Stomach smooth muscle (tissue), 2 donors: ENCODE results near the gene KLHL29.
A peak's percentile ranks its signal among the peaks of the same experiment; 100 is the strongest.

ENCODE experiments used
- H3K27ac ChIP-seq: one replicate; pipeline ENCODE4 v1.7.0; 2013; ENCODE audit warnings: mild to moderate bottlenecking, low read length, inconsistent platforms
- H3K27me3 ChIP-seq, 2 donors: one replicate each; pipeline ENCODE4 v1.7.0; 2013; ENCODE audit warnings: low read length in 2 of 2; ENCODE audit not compliant: insufficient read depth in 2 of 2, control insufficient read depth in 1 of 2
- H3K36me3 ChIP-seq, 2 donors: one replicate each; pipeline ENCODE4 v1.7.0; 2013; ENCODE audit warnings: low read length in 2 of 2; ENCODE audit not compliant: control insufficient read depth in 2 of 2, insufficient read depth in 2 of 2
- H3K4me1 ChIP-seq: one replicate; pipeline ENCODE4 v1.7.0; 2013; ENCODE audit warnings: low read length; ENCODE audit not compliant: control insufficient read depth, insufficient read depth
- H3K4me3 ChIP-seq, 2 donors: one replicate each; pipeline ENCODE4 v1.7.0; 2013; ENCODE audit warnings: low read length in 2 of 2
- H3K9ac ChIP-seq, 2 donors: one replicate each; pipeline ENCODE4 v1.7.0; 2013; ENCODE audit warnings: low read length in 2 of 2, mild to moderate bottlenecking in 1 of 2
- H3K9me3 ChIP-seq, 2 donors: one replicate each; pipeline ENCODE4 v1.7.0; 2013; ENCODE audit warnings: low read length in 2 of 2; ENCODE audit not compliant: control insufficient read depth in 2 of 2
- donor health status: healthy.
- donor health status: Pancreatic carcinoma.

Gene KLHL29

DNA sequence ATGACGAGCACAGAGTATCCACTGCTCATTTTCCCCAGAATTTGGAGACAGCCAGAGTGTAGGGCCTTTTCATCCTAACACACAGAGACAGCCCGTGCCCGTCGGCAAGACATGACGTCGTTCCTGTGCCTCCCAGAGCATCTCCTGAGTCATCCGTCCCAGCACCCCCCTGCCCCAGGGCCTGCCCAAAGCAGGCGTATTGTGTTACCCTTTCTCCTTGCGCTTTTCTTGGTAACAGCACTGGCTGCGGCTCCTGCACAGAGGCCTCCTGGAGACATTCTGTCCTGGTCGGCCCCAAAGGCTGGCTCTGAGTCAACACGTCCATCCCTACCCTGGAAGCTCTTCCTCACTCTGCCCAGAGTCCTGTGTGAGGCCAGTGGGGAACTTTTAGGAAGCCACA, 217.1 kb downstream of the KLHL29 start:
- H3K9me3 ChIP-seq = peaks cover 0 to 6% of the 10 kb centered on the region in 2 donors
- H3K36me3 ChIP-seq = no peaks in the 10 kb centered on the region
- no peaks in the 10 kb centered on the region for H3K27me3 ChIP-seq
- no peak overlapping the region for H3K4me3 ChIP-seq
- peak overlapping the region; percentile 75 to 80 for H3K9ac ChIP-seq
- peak overlapping the region; percentile 97 for H3K27ac ChIP-seq
- H3K4me1 ChIP-seq = peaks cover 56% of the 10 kb centered on the region

DNA sequence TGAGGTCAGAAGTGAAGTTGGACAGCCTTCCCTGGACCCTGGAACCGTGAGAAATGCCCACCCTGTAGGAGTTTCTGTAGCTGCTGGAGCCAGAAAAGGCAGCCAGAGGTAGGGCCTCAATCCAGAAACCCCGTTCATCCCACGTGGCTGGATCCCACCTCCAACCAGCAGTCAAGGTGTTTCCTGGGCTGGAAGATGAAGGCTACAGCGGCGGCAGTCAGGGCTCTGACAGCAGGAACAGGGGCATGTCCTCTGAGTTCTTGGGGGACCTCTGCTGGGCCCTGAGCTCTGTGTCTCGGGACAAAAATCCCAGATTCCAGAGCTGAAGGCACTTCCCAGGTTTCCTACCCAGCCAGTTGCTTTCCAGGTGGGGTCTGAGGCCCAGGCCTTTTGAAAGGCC, 218.2 kb downstream of the KLHL29 start:
- peak overlapping the region; percentile 97 for H3K27ac ChIP-seq

DNA sequence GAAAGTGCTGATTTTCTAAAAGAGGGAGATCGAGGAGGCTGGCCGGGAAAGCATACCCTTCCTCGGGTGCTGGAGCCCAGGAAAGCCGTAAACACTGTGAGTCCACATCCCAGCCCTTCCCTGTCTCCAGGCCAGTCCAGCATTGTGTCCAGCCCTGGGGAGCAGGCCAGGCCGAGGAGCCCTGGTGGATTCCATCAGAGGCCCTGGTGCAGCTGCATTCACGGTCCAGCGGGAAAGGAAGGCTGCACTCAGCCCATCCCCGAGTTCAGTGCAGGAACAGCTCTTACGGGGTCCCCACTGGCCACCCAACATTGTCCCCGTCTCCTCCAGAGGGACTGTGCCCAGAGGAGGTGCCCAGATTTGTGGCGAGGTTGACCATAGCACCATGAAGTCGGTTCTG, 218.6 kb downstream of the KLHL29 start:
- Histone ChIP-seq H3K4me1 (peaks cover 47% of the 10 kb centered on the region), H3K27ac (peak overlapping the region; percentile 97)

More for the DNA sequence above, 218.2 kb downstream of the KLHL29 start:
- peaks cover 51% of the 10 kb centered on the region for H3K4me1 ChIP-seq
- no peak overlapping the region for H3K4me3 ChIP-seq
- H3K36me3 ChIP-seq = no peaks in the 10 kb centered on the region
- H3K27me3 ChIP-seq = no peaks in the 10 kb centered on the region
- peaks cover 0 to 6% of the 10 kb centered on the region in 2 donors for H3K9me3 ChIP-seq
- H3K9ac ChIP-seq = peak overlapping the region; percentile 64 to 75

DNA sequence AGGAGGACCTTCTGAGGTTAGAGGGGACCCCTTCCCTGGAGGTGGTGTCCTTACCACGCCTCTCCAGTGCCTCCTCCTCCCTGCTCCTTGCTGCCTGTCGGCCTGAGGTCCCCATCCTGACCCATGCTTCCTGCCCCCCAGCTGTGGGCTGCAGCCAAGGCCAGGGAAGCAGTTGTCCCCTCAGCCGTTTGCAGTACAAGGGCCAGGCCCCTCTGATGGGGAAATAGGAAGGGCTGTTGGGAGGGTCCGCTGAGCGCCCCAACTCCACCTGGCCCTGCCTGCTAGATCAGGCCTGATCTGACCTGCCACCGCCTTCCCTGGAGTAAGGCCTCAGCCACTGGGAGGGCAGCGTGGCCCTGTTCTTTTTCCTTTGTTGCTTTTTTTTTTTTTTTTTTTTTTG, 219.8 kb downstream of the KLHL29 start:
- H3K27me3 ChIP-seq = no peaks in the 10 kb centered on the region
- H3K4me3 ChIP-seq = no peak overlapping the region
- no peak overlapping the region for H3K9ac ChIP-seq
- peaks cover 41% of the 10 kb centered on the region for H3K4me1 ChIP-seq
- H3K36me3 ChIP-seq = no peaks in the 10 kb centered on the region
- H3K27ac ChIP-seq = no peak overlapping the region
- H3K9me3 ChIP-seq = peaks cover 0 to 6% of the 10 kb centered on the region in 2 donors

More for the DNA sequence above, 218.6 kb downstream of the KLHL29 start:
- Histone ChIP-seq H3K36me3 (no peaks in the 10 kb centered on the region), H3K27me3 (no peaks in the 10 kb centered on the region), H3K4me3 (no peak overlapping the region), H3K9me3 (peaks cover 0 to 6% of the 10 kb centered on the region in 2 donors), H3K9ac (peak overlapping the region; percentile 13 to 75)

DNA sequence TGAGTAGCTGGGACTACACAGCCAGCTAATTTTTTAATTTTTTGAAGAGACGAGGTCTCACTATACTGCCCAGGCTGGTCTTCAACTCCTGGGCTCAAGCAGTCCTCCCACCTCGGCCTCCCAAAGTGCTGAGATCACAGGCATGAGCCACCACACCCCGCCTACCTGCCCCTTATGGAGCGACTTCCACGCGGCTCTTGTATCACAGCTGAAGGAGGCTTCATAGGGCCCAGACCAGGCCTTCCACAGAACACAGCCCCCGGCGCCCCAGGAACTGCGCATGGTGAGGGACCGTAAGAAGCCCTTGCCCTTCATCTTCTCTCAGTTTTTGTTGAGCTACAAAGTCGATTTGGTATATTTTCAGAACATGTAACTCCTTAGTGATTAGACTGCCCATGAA, 220.3 kb downstream of the KLHL29 start:
- Histone ChIP-seq H3K9me3 (peaks cover 0 to 6% of the 10 kb centered on the region in 2 donors), H3K4me3 (no peak overlapping the region), H3K36me3 (no peaks in the 10 kb centered on the region), H3K27ac (no peak overlapping the region), H3K4me1 (peaks cover 38% of the 10 kb centered on the region), H3K9ac (no peak overlapping the region), H3K27me3 (no peaks in the 10 kb centered on the region)

DNA sequence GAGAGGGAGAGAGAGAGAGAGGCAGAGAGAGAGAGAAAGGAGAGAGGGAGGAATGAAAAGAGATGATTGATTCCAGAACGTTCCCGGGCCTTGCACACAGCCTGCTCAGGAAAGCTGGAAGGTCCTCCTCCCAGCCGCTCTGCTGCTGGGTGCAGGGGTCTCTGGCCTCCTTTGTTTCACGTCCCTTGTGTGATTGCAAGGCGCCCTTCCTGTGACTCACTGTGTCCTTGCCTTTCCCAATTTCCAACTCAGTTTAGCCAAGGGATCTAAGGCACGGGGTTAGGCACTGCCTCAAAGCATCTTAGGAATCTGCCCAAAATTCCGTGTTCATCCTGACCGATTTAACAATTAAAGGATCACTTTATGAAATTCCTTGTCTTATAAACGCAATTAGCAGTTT, 221.2 kb downstream of the KLHL29 start:
- peaks cover 30% of the 10 kb centered on the region for H3K4me1 ChIP-seq
- H3K9ac ChIP-seq = no peak overlapping the region
- H3K27ac ChIP-seq = no peak overlapping the region
- H3K27me3 ChIP-seq = no peaks in the 10 kb centered on the region
- H3K4me3 ChIP-seq = no peak overlapping the region
- H3K36me3 ChIP-seq = no peaks in the 10 kb centered on the region
- H3K9me3 ChIP-seq = peaks cover 0 to 6% of the 10 kb centered on the region in 2 donors

DNA sequence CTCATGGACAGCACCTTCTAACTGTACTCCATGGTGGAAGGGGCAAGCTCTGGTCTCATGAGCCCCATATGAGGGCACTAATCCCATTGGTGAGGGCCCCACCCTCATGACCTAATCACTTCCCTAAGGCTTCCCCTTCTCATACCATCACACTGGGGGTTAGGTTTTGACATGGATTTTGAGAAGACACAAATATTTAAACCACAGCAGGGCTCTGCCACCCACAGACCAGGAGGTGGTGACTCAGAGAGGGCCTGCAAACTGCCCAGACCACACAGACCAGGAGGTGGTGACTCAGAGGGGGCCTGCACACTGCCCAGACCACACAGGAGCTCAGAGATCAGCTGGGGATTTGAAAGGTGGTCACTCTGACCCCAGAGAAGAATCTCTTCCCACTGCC, 222.0 kb downstream of the KLHL29 start:
- Histone ChIP-seq H3K27me3 (no peaks in the 10 kb centered on the region), H3K4me1 (peaks cover 22% of the 10 kb centered on the region), H3K36me3 (no peaks in the 10 kb centered on the region), H3K9ac (no peak overlapping the region), H3K4me3 (no peak overlapping the region), H3K27ac (no peak overlapping the region), H3K9me3 (peaks cover 0 to 6% of the 10 kb centered on the region in 2 donors)

DNA sequence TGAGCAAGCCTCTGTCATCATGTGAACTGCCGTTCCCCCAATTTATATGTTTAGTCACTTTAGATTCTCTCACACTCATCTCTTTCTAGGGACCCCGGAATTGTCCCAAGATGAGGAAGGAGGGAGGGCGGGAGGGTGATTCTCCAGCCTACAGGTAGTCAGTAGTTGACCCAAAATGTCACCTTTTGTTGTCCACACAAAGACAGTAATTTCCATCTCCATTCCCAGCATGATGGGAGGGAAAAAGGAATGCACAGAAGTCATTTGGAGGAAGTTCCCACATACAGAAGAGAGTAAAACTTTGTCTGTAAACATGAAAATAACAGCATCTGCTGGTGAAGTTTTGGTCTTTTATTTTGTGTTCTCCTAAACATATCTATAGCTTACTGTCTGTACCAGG, 222.9 kb downstream of the KLHL29 start:
- Histone ChIP-seq H3K4me1 (peaks cover 13% of the 10 kb centered on the region), H3K4me3 (no peak overlapping the region), H3K27ac (no peak overlapping the region), H3K27me3 (no peaks in the 10 kb centered on the region), H3K9me3 (peaks cover 0 to 6% of the 10 kb centered on the region in 2 donors), H3K9ac (no peak overlapping the region), H3K36me3 (no peaks in the 10 kb centered on the region)

DNA sequence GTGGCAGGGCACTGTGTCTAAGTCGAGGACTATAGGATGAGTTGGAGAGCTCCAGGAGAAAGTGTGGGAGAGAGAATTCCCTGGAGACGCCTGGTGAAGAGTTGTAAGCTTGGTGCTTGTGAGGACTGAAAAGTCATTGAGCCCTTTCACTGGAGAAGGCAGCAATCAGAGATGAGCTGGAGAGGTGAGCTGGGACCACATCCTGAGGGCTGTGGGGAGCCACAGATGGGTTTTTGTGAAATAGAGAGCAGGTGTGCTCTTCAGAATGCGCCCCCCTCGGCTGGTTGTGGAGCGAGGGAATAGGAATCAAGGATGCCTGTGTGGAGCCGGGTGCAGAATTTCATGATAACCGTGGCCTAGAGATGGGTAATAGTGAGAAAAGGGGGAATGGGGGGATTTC, 224.3 kb downstream of the KLHL29 start:
- Histone ChIP-seq H3K4me3 (no peak overlapping the region), H3K27me3 (no peaks in the 10 kb centered on the region), H3K4me1 (peaks cover 5% of the 10 kb centered on the region), H3K9me3 (peaks cover 0 to 6% of the 10 kb centered on the region in 2 donors), H3K27ac (no peak overlapping the region), H3K36me3 (no peaks in the 10 kb centered on the region), H3K9ac (no peak overlapping the region)

DNA sequence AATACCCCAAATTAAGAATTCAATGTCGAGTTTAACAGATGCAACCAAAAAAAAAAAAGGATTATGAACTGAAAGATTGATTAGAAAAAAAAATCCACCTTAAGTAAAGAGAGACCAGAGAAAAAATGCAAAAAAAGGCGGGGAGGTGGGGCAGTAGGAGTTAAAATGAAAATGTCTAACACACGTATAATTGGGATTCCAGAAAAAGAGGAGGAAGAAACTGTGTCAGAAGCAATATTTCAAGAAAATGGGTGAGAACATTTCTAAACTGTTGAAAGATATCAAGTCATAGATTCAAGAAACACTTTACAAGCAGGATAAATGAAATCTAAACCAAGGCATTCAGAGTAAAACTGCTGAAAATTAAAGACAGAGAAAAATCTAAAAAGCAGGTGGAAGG, 226.9 kb downstream of the KLHL29 start:
- no peak overlapping the region for H3K4me3 ChIP-seq
- H3K9me3 ChIP-seq = peaks cover 0 to 2% of the 10 kb centered on the region in 2 donors
- no peak overlapping the region for H3K9ac ChIP-seq
- no peak overlapping the region for H3K27ac ChIP-seq
- no peaks in the 10 kb centered on the region for H3K36me3 ChIP-seq
- H3K27me3 ChIP-seq = no peaks in the 10 kb centered on the region
- H3K4me1 ChIP-seq = peaks cover 18% of the 10 kb centered on the region

DNA sequence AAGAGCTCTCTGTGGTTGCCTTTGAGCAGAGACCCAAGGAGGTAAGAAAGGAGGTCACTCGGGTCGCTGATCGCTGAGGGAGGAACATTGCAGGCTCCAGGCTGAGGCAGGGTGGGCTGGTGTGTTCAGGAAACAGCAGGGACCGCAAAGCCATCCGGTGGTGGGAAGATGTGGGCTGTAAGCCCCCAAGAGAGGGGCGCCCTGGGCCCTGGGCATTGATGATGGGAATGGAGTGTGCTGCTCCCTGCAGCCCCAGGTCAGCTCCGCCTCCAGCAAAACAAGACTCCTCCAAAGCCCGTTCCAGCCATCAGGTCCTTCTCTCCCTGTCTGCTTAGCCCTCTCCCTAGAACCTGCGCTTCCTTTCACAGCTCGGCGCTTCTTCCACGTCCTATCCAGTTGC, 229.7 kb downstream of the KLHL29 start:
- H3K27ac ChIP-seq = peak overlapping the region; percentile 100
- peaks cover 46% of the 10 kb centered on the region for H3K4me1 ChIP-seq
- no peaks in the 10 kb centered on the region for H3K36me3 ChIP-seq
- no peaks in the 10 kb centered on the region for H3K9me3 ChIP-seq
- no peak overlapping the region for H3K9ac ChIP-seq
- no peaks in the 10 kb centered on the region for H3K27me3 ChIP-seq
- H3K4me3 ChIP-seq = no peak overlapping the region
